B cell (primary cell): ENCODE measurements around the gene SLC17A1. TPM values are rescaled to one million over a fixed set of nuclear protein-coding genes. Genes with fewer than 3 reads are reported as not detected.

Source experiments
- ATAC-seq: fragments of 200-7000 bp; cut with Tn5 transposase; one replicate; pipeline ENCODE4 v1.10.0; 2021; ENCODE audit warnings: low read depth, mild to moderate bottlenecking, moderate number of reproducible peaks, moderate library complexity
- CTCF ChIA-PET: fragments of 350-600 bp; sonication (Branson Sonifier 250); formaldehyde crosslinking; loops from one replicate; lab custom pipeline; 2021; ENCODE audit warnings: antibody characterized with exemption, inconsistent platforms; lab: Charles Lee
- POLR2A ChIA-PET: fragments of 350-600 bp; sonication (Branson Sonifier 250); formaldehyde crosslinking; loops from one replicate; lab custom pipeline; 2021; ENCODE audit warnings: antibody characterized with exemption; lab: Charles Lee
- DNase-seq: peaks from one replicate; pipeline ENCODE4 v3.0.0; 2013
- H2AFZ ChIP-seq: 2 replicates; pipeline ENCODE4 v1.6.1; 2012; ENCODE audit warnings: mild to moderate bottlenecking, low read depth, low read length; ENCODE audit not compliant: insufficient read depth, poor library complexity, severe bottlenecking
- H3K27ac ChIP-seq, 2 donors: 1 replicate in 1 of 2; 2 replicates in 1 of 2; pipeline ENCODE4 v1.5.1; 2012 to 2013; ENCODE audit warnings: low read length in 2 of 2, mild to moderate bottlenecking in 2 of 2, moderate library complexity in 1 of 2
- H3K27me3 ChIP-seq, 4 experiments: fragments of 200-600 bp in 1 of 4; sonication (generic) in 1 of 4; replicated peaks in 1 of 4; 1 replicate in 2 of 4; 2 replicates in 2 of 4; pipeline versions ENCODE4 v1.6.1 to v1.7.0; 2013 to 2016; ENCODE audit warnings: low read length in 3 of 4, mild to moderate bottlenecking in 2 of 4, mixed read lengths in 1 of 4, moderate library complexity in 1 of 4; ENCODE audit not compliant: insufficient read depth in 4 of 4, control insufficient read depth in 3 of 4; ENCODE audit errors: control extremely low read depth in 1 of 4
- H3K36me3 ChIP-seq, 2 experiments: replicated peaks in 1 of 2; 1 replicate in 1 of 2; 2 replicates in 1 of 2; pipeline versions ENCODE4 v1.6.1 to v1.7.1; 2013; ENCODE audit warnings: low read length in 1 of 2; ENCODE audit not compliant: insufficient read depth in 2 of 2, control insufficient read depth in 1 of 2; ENCODE audit errors: control extremely low read depth in 1 of 2, extremely low read depth in 1 of 2
- H3K4me1 ChIP-seq, 2 donors: fragments of 200-600 bp in 1 of 2; sonication (generic) in 1 of 2; 1 replicate in 1 of 2; 2 replicates in 1 of 2; pipeline versions ENCODE4 v1.5.1 to v1.6.1; 2013 to 2017; ENCODE audit warnings: low read length in 2 of 2; ENCODE audit not compliant: control insufficient read depth in 2 of 2, insufficient read depth in 2 of 2
- H3K4me2 ChIP-seq: replicated peaks from 2 replicates; pipeline ENCODE3; 2012; ENCODE audit warnings: mild to moderate bottlenecking, low read depth, low read length; ENCODE audit not compliant: poor library complexity, severe bottlenecking
- H3K4me3 ChIP-seq, 5 experiments: fragments of 200-600 bp in 1 of 5; sonication (generic) in 1 of 5; 1 replicate in 3 of 5; 2 replicates in 2 of 5; pipeline versions ENCODE4 v1.5.1 to v1.7.0; 2011 to 2016; ENCODE audit warnings: low read length in 4 of 5, mild to moderate bottlenecking in 4 of 5, low read depth in 2 of 5, control low read depth in 1 of 5, moderate library complexity in 1 of 5; ENCODE audit not compliant: insufficient read depth in 1 of 5; ENCODE audit errors: control extremely low read depth in 1 of 5, extremely low read depth in 1 of 5
- H3K79me2 ChIP-seq: fragments of 200-600 bp; sonication (generic); one replicate; pipeline ENCODE4 v1.6.0; 2016; ENCODE audit warnings: low read length; ENCODE audit not compliant: control insufficient read depth, insufficient read depth
- H3K9ac ChIP-seq: fragments of 200-600 bp; sonication (generic); 2 replicates; pipeline ENCODE4 v1.6.1; 2017; ENCODE audit warnings: mild to moderate bottlenecking, low read length, moderate library complexity
- H3K9me3 ChIP-seq, 3 donors: one replicate each; pipeline versions ENCODE4 v1.6.1 to v1.7.1; 2013; ENCODE audit warnings: low read length in 2 of 3; ENCODE audit not compliant: control insufficient read depth in 2 of 3, insufficient read depth in 1 of 3; ENCODE audit errors: control extremely low read depth in 1 of 3
- H4K20me1 ChIP-seq: 2 replicates; pipeline ENCODE4 v1.6.0; 2012; ENCODE audit warnings: mild to moderate bottlenecking, low read length; ENCODE audit not compliant: insufficient read depth, control insufficient read depth, poor library complexity, severe bottlenecking
- H3K27ac Mint-ChIP-seq: one replicate; pipeline ENCODE4 v1.8.0; 2021; ENCODE audit warnings: mixed read lengths
- H3K27me3 Mint-ChIP-seq: one replicate; pipeline ENCODE4 v1.8.0; 2021; ENCODE audit warnings: mixed read lengths
- H3K4me1 Mint-ChIP-seq: one replicate; pipeline ENCODE4 v1.8.0; 2021; ENCODE audit warnings: mixed read lengths
- H3K4me3 Mint-ChIP-seq: one replicate; pipeline ENCODE4 v1.8.0; 2021; ENCODE audit warnings: mixed read lengths
- H3K9me3 Mint-ChIP-seq: one replicate; pipeline ENCODE4 v1.8.0; 2022; ENCODE audit warnings: mixed read lengths; ENCODE audit not compliant: insufficient read depth
- EZH2 ChIP-seq: IDR thresholded peaks from 2 replicates; pipeline ENCODE4 v1.6.1; 2012; ENCODE audit warnings: borderline replicate concordance, low read depth, mild to moderate bottlenecking, moderate library complexity, low read length; ENCODE audit not compliant: insufficient read depth, poor library complexity, severe bottlenecking
- WGBS: methylation state at CpG from one replicate; pipeline ENCODE4 v1.1.5; 2013; ENCODE audit warnings: missing lambda C conversion rate; ENCODE audit not compliant: insufficient coverage; 5-methylcytosine and 5-hydroxymethylcytosine counted together
- intact Hi-C: fragments of 100-400 bp; cut with micrococcal nuclease; formaldehyde crosslinking; loops from one replicate; pipeline ENCODE4 v1.10.0; 2022
- polyA plus RNA-seq: library from polyadenylated mRNA; depleted of rRNA; stranded (reverse); fragments of >200 nt; gene quantifications from 2 replicates; pipeline ENCODE4 v1.2.3, GENCODE V29; 2012
- total RNA-seq, 2 donors: library from RNA; stranded (reverse); fragments of 120-200 nt in 1 of 2; gene quantifications; 1 replicate in 1 of 2; 2 replicates in 1 of 2; pipeline versions ENCODE4 v1.2.3 to v1.2.4, GENCODE V29; 2013 to 2022
- TF ChIP-seq, protein P1 (sequence below): fragments of 200-600 bp; IDR thresholded peaks from one replicate; pipeline ENCODE4 v1.8.0; 2022; ENCODE audit warnings: antibody characterized with exemption, mild to moderate bottlenecking

The SLC17A1 gene
- total and polyA plus RNA-seq, 2 donors (not counting 1 experiment from before 2014, with no cell fraction given), result not detected

DNA sequence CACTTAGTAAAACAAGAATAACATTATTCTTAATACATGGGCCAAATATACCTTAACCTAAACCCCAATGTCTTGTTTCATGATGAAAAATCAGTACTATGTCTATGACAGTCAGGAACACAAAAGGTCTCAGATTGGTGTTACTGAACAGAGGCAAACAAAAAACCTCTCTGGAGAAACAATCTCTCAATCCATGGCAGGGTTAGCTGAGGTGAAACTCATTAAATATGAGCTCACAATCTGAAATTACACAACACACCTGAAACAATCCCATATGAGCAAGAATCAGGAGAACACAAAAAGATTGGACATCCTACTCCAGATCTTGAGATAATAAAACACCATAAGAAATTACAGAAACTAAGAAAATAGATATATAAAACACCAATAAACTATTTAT, 83.8 kb downstream of the SLC17A1 start:
- POLR2A ChIA-PET, result no interaction called here
- intact Hi-C loops, result no loop called here

GRCh38 chr6:25747477-25747876, 84.4 kb downstream of the SLC17A1 start:
- Histone ChIP-seq H3K4me1 (peaks cover 5% of the 10 kb centered on the region in 2 donors), H2AFZ (no peak overlapping the region), H3K79me2 (no peaks in the 10 kb centered on the region), H3K9me3 (no peaks in the 10 kb centered on the region), H3K27ac (no peak overlapping the region), H3K9ac (no peak overlapping the region), H3K36me3 (no peaks in the 10 kb centered on the region), H3K4me2 (no peak overlapping the region), H3K27me3 (no peaks in the 10 kb centered on the region), H4K20me1 (no peaks in the 10 kb centered on the region), H3K4me3 (no peak overlapping the region)
- Mint-ChIP-seq H3K27ac (no peak overlapping the region), H3K27me3 (no peaks in the 10 kb centered on the region), H3K4me3 (no peak overlapping the region), H3K9me3 (no peaks in the 10 kb centered on the region), H3K4me1 (peaks cover 5% of the 10 kb centered on the region)
- POLR2A ChIA-PET, result no interaction called here
- intact Hi-C loops, result no loop called here
- ATAC-seq (no peak), DNase-seq (no peak)
- WGBS, result no CpG with 5 or more reads among the region's 2 CpGs
- no peak for TF ChIP-seq EZH2
- TF ChIP-seq, protein P1, sequence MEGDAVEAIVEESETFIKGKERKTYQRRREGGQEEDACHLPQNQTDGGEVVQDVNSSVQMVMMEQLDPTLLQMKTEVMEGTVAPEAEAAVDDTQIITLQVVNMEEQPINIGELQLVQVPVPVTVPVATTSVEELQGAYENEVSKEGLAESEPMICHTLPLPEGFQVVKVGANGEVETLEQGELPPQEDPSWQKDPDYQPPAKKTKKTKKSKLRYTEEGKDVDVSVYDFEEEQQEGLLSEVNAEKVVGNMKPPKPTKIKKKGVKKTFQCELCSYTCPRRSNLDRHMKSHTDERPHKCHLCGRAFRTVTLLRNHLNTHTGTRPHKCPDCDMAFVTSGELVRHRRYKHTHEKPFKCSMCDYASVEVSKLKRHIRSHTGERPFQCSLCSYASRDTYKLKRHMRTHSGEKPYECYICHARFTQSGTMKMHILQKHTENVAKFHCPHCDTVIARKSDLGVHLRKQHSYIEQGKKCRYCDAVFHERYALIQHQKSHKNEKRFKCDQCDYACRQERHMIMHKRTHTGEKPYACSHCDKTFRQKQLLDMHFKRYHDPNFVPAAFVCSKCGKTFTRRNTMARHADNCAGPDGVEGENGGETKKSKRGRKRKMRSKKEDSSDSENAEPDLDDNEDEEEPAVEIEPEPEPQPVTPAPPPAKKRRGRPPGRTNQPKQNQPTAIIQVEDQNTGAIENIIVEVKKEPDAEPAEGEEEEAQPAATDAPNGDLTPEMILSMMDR, result no peak
- CTCF ChIA-PET, result no interaction called here

More for the DNA sequence above, 83.8 kb downstream of the SLC17A1 start:
- Histone ChIP-seq H3K9me3 (no peaks in the 10 kb centered on the region), H3K9ac (no peak overlapping the region), H3K27me3 (no peaks in the 10 kb centered on the region), H2AFZ (no peak overlapping the region), H3K36me3 (no peaks in the 10 kb centered on the region), H3K79me2 (no peaks in the 10 kb centered on the region), H4K20me1 (no peaks in the 10 kb centered on the region), H3K4me3 (no peak overlapping the region), H3K4me1 (peaks cover 5% of the 10 kb centered on the region in 2 donors), H3K27ac (no peak overlapping the region), H3K4me2 (no peak overlapping the region)
- no peaks in the 10 kb centered on the region for H3K9me3 Mint-ChIP-seq
- TF ChIP-seq, protein P1, result no peak
- no peak for TF ChIP-seq EZH2
- no peak for ATAC-seq
- CTCF ChIA-PET, result no interaction called here
- no peak overlapping the region for H3K4me3 Mint-ChIP-seq
- no peak for DNase-seq
- no peak overlapping the region for H3K27ac Mint-ChIP-seq
- H3K4me1 Mint-ChIP-seq, result peaks cover 5% of the 10 kb centered on the region
- H3K27me3 Mint-ChIP-seq, result no peaks in the 10 kb centered on the region
